Left hindlimb (tissue), 1 donor: ENCODE data around the gene VILL.
"Not testable (repeated sequence)": the region's sequence is repeated elsewhere in the genome, so short reads cannot be mapped to it uniquely, and the experiment has no call there.

Experiments
- DNase-seq: peaks from one replicate; pipeline ENCODE4 v3.0.0-alpha.2; 2018

Gene VILL

GRCh38 chr3:37964146-37964545 lies 26.4 kb upstream of the VILL start:
- no peak for DNase-seq

DNA sequence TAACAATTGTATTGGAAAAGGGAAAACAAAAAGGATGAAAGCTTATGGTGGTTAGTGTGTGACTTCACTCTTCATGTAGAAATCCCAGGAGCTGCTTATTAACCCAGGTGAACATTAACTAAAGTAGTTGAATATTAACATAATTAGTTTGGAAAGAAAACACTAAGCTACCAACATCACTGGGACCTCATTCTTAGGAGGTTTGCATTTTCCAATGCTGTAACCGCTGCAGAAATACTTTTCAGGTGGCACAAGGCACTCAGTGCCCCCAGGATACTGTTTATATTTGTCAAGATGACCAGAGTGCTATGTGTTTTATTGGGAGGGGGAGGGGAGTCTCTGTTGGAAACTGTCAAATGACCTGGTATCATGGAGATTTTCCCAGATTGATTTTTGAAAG lies 25.9 kb upstream of the VILL start:
- no peak for DNase-seq

GRCh38 chr3:37967260-37967881 lies 23.2 kb upstream of the VILL start:
- DNase-seq, result peak; percentile 68

GRCh38 chr3:37968199-37968598 lies 22.4 kb upstream of the VILL start:
- DNase-seq, result no peak

GRCh38 chr3:37968813-37969595 lies 21.6 kb upstream of the VILL start:
- DNase-seq, result no peak

- peak; percentile 75 for DNase-seq
Observed at GRCh38 chr3:37969596-37970100, 20.9 kb upstream of the VILL start.

DNA sequence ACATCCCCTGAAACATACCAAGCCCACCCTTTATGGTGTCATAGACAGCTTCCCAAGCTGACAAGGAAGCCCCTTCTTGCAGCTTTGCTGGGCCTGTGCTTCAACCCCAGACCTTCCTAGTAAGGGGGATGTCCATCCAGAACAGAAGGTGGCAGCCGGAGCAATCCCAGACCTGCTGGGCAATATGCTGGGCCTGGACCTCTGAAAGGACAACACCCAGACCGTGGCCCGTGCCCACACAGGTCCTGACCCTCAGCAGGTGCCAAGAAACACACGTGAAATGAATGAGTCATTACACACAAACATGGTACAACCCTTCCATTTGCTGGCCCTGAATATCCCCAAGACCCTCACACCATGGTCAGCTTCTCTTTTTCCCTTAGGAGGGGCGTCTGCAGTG lies 19.8 kb upstream of the VILL start:
- no peak for DNase-seq

GRCh38 chr3:37971467-37971866 lies 19.1 kb upstream of the VILL start:
- no peak for DNase-seq

GRCh38 chr3:37972056-37972455 lies 18.5 kb upstream of the VILL start:
- DNase-seq, result not testable (repeated sequence)

DNA sequence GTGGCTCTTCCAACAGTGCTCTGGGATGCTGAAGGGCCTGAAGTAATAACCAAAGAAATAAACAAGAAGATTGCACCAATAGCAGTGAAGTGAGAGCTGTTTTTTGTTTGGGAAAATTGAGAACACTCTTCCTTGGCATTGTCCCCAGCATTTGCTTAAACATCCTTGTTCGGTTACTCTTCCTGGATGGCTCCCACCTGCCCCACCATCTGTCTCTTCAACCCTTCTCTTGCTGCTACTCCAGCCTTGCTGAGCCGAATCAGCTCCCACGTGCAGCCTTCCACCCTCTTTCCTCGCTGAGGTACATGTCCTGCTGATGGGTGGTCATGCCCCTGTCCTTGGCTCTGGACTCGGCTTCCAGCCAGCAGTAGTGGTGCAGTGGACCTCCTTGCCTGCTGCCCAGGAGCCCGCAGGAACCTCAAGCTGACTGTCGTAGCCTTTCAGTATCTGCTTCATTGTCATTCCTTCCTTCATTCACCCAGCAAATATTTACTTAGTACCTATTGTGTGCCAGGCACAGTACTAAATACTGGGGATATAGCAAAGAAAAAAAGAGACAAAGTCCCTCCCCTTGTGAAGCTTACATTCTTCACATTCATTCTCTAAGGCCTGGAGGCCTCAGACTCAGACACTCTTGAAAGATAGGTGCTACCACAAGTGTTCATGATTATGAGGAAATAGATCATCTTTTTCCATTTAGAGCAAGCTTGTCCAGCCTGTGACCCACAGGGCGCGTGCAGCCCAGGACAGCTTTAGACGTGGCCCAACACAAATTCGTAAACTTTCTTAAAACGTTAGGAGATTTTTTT lies 17.1 kb upstream of the VILL start:
- no peak for DNase-seq

GRCh38 chr3:37974121-37975083 lies 16.2 kb upstream of the VILL start:
- peak; percentile 69 for DNase-seq

DNA sequence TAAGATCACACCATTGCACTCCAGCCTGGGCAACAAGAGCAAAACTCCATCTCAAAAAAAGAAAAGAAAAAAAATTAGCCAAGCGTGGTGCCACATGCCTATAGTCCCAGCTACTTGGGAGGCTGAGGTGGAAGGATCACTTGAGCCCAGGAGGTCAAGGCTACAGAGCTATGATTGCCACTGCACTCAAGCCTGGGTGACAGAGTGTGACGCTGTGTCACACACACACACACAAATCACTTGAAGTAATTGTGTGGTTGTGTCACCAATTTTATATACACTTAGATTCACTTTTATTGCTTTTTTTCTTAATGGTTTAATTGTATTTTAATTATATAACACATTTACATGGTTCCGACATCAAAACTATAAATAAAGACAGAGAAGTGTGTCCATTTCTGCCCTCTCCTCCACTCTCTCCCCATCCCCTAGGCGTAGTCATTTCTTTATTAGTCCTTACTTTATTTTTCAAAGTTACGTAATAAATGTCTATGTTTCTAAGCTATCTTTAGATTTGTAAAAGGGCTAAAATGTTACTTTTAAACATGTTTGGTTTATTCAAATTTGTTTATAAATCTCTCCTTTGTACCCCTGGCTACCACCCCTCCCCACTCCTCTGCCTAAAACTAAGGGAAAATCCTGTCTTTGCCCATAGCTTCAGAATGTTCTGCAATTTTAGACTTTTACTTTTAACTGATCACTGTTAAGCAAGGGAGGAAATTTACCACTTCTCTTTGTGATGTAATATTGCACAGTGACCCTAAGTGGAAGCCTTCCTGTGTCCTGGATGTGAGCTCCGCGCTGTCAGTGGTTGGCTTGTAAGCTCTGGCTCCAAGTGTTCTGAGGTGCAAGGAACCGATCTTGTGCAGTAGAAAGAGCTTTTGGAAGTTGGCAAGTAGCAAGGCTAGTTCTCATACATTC lies 10.8 kb upstream of the VILL start:
- DNase-seq, result no peak

DNA sequence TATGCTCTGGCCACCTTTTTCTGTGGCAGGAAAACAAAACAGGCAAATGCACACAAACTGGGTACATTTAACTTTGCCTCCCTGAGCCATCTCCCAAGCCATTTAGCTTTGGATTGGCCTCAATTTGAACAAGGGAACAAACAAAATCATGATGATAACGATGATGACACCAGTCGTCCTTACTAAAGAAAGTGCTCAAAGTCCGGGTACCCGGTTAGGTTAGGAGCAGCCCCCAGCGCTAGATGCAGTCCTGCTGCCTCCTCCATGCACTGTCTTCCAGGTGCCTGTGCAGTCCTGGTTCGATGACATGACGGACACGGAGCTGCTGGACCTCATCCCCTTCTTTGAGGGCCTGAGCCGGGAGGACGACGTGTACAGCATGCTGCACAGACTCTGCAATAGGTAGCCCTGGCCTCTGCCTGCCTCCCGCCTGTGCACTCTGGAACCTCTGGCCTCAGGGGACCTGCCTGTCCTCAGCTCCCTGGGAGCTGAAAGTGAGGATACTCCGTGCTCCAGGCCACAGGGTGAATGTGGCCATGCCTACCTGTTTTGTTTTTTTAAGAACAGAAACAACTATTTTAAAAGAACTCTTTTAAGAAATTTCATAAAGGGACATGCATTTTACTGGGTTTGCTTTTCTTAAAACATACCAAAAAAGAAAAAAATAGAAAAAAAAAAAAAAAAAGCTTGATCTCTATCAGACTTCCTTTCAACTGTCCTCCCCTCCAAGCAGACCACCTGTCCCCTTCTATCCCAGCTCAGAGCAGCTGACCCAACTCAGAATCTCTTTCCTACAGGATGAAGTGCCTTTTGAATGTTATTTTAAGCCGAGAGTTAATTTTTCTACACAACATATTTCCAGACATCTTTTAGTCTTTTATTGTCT lies 9.9 kb upstream of the VILL start:
- no peak for DNase-seq

DNA sequence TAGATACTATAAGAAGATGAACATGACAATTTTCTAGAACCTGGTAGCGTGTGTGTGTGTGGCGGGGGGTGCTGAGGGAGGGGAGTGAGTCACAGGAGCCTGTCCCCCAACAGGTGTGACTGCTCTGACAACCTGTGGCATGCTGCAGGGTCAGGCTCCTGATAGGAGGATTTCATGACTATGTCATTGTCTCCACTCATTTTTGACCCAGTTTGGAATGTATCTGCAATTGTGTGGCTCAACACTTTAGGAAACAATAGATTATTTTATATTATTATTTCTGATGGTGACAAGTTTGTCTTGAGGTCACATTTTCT lies 9.3 kb upstream of the VILL start:
- DNase-seq, result no peak

GRCh38 chr3:37982331-37982730 lies 8.3 kb upstream of the VILL start:
- no peak for DNase-seq

DNA sequence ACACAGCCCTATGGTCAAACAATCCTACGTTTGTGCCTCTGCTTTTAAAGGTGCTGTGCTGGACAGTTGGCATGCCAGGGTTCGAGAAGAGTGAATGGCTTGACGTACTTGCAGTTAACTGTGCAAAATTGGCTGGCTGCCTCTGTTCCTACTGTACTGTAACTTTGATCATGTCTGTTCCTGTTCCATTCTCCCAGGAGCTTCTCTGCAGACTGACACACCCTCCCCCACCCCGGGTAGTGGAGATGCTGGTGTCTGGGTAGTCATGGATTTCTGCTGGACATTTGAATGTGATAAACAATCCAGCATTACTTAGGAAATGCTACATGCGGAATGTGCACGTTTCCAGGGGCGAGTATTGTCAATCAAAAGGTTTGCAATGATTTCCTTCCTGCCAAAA lies 6.5 kb upstream of the VILL start:
- DNase-seq, result peak; percentile 25

DNA sequence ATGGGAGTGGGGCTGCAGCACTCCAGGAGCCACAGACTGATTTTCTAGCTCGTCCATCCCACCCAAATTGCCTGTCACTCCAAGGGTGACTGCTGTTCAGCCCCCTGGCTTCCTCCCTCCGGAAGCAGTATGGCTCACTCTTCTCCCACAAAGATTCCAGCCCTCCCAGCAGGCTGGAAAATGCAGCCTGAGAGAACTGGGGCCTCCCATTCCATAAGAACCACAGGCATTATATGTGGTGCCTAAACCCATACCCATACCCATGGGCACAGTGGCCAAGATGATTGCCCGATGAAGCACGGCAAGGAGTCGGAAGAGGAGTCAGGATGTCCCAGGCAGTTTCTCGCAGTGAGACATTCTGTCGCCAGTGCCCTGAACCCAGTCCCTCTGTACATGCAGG lies 6.0 kb upstream of the VILL start:
- no peak for DNase-seq

- peak; percentile 31 for DNase-seq
Observed at GRCh38 chr3:37985637-37986320, 4.8 kb upstream of the VILL start.

- DNase-seq, result peak; percentile 26
Observed at GRCh38 chr3:37986479-37987314, 3.9 kb upstream of the VILL start.
